ENCODE results near the gene TBL1XR1.

- TF ChIP-seq CTCF (IDR thresholded peaks at IDR 0.05; ENCODE audit: poor library complexity) (no peak), EZH2 (IDR thresholded peaks at IDR 0.05; ENCODE audit: borderline replicate concordance) (no peak), EZH2phosphoT487 (IDR thresholded peaks at IDR 0.05; ENCODE audit: low read depth, severe bottlenecking, unreplicated experiment) (no peak)
Measured at GRCh38 chr3:177109688-177110330, 87.5 kb downstream of the TBL1XR1 start.
